SIG-M5 treated with dmso at 0.1 percent for 504 hours (cell line): Measurements from ENCODE around the gene TTC32.
A peak's percentile ranks its signal among the peaks of the same experiment; 100 is the strongest.
"Not testable (repeated sequence)": the region's sequence is repeated elsewhere in the genome, so short reads cannot be mapped to it uniquely, and the experiment has no call there.

Experiments
- DNase-seq: peaks from one replicate; lab custom pipeline; 2025; ENCODE audit not compliant: unreplicated experiment; lab: John Stamatoyannopoulos, UW

Gene TTC32

DNA sequence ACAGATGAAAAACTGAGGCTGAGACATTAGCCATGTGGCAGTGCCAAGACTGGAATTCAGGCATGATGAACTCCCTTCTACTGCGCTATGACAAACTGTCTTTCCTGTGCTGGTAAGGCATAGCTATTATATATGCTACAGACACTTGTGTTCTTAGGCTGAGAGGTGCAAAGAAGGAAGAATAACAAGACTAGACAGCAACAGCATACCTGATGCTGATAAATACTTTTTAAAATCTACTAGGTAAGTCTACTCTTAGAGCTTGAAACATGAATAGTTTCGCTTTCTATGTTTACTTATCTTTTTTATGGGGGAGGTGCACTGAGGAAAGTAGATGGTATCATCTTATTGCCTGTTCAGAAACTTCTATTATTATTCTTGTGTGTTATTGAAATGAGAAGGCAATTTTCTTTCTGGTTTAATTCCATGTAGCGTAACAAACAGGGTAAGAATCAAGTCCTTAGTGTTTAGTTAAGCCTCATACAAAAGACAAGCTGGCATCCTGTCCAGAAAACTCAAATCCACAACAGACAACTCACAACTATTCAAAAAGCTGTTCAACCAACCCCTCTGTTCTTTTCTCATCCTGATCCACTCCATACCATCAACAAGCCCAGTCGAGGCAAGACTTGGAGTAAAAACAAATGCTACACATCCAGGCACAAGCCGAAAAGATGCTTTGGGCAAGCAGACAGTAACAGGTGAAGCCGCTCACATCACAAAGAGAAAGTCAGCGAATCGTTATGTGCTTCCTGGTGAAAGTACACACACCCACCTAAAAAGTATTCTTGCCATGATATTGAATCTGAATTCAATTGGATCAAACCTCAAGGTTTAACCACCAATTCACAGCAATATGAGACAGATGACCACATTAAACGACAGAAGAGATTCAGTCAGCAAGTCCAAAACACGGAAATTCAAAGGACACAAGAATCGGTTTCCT, 1.5 kb downstream of the TTC32 start:
- peak; percentile 12 for DNase-seq

DNA sequence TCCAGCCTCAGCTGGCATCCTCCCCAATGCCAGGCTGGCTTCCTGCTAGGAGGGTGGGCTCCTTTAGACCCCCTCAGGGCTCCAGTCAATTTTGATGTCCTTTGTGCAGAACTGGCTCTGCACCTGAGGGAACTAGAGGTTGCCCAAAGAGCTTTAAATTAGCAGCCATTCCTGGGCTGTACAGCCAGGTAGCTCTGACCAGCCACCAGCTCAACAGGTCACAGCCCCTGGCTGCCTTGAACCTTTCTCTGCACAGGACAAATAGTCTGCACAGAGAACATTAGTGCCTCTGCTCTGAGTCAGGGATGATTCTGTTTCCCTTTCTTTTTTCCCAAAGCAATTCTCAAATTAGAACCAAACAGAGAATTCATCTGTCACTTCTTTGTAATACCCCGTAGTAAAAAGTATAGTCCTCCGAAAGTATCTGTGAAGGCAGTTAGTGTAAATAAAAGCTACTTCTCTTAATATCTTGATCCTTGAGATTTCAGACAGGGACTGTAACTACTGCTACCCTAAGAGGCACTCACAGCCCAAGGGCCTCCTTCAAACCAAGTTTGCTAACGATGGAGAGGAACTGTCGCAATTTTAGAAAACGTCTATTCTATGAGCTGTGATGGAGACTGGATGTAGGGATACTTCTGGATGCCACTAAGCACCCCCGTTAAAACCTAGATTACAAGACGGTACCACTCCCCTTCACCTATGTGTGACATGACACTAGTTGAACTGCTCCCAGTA, 3.0 kb downstream of the TTC32 start:
- DNase-seq: peak; percentile 39

GRCh38 chr2:19897623-19898245, 4.0 kb downstream of the TTC32 start:
- DNase-seq: no peak

DNA sequence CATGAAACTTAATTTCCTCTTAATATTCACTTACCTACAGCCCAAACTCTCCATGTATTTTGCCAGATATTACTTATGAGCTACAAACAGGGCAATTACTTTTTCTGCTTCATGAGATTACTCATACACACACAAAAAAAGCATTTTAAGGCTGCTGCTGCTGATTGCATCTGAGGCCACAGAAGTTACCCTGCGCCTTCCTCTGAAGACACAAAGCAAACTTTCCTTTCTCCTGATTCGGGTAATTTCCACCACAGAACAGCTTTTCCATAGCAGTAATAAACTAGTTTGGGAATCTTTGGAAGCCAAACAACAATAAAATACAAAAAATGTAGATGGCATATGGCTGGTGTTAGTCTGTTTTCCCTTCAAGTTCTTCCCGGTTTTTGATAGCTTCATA, 6.2 kb downstream of the TTC32 start:
- DNase-seq: no peak

GRCh38 chr2:19894134-19894792, 7.5 kb downstream of the TTC32 start:
- no peak for DNase-seq

GRCh38 chr2:19893520-19894133, 8.2 kb downstream of the TTC32 start:
- DNase-seq: no peak

GRCh38 chr2:19891971-19892370, 9.8 kb downstream of the TTC32 start:
- DNase-seq: peak; percentile 67

DNA sequence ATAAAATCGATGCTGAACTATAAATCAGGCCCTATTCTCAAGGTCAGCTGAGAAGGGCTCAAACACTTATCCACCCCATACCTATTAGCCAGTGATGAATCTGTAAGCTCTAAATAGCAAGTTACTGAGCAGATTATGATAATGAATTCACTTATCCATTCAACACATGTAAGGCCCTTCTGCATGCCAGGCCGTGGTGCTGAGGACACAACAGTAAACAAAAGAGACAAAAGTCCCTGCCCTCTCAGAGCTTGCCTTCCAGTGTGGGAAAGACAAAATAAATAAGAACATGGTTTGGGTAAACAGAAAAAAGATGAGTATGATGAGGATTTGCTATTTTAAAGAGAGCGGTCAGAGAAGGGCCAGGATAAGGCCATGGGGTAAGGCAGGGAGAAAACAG, 11.7 kb downstream of the TTC32 start:
- no peak for DNase-seq

DNA sequence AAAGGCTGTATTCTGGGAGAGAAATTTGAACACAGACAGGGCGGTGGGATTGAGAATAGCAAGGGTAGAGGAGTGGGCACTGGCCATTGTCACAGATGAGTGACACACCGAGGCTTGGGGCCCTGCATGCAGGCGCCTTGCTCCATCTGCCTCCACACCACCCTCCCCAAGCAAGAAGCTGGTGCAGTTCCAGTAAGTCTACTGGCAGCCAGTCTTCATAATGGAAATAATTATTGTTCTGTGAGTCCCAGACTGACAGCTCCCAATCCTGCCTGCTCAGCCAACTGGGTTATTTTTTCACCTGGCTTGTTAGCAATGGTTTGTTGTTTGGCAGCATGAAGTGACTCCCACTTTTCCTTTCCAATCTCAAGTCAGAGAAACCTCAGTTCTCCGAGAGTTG, 13.0 kb downstream of the TTC32 start:
- DNase-seq: no peak

- DNase-seq: no peak
Observed at GRCh38 chr2:19887510-19887909, 14.3 kb downstream of the TTC32 start.

- no peak for DNase-seq
Observed at GRCh38 chr2:19886261-19886660, 15.5 kb downstream of the TTC32 start.

GRCh38 chr2:19885791-19886190, 16.0 kb downstream of the TTC32 start:
- no peak for DNase-seq

DNA sequence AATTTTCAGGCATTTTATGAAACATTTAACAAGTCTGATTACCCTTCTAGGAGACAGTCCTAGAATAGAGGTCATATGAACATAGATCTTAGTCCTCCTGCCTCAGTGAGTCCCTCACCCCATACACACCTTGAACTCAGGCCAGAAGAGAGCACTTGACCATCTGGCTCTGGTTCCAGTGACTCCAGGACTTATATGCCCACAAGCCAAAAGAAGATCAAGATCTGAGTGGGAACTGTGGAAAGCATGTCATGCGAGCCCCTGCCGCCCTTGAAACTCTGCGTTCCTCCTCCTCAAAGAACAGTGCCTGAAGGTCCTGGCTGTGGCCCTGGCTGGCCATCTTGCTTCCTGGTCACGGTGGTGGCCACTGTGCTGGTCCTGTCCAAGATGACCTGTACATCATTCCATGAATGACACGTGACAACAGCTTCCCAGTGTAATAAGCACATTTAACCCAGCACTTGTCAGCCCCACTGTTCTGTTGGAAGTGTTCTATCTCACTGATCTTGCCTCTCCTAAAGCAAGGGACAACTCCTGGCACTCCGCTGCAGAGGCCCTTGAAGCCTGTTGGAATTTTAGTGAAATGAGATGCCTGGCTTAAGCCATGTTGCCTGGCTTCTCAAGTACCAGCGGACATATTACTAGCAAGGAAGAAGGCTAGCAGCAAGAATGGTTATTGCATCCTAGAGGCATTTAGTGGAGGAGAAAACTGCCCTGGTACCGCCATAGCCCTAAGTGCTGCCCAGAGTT, 17.6 kb downstream of the TTC32 start:
- no peak for DNase-seq

- DNase-seq: no peak
Observed at GRCh38 chr2:19883486-19883885, 18.3 kb downstream of the TTC32 start.

- no peak for DNase-seq
Observed at GRCh38 chr2:19882286-19882685, 19.5 kb downstream of the TTC32 start.

DNA sequence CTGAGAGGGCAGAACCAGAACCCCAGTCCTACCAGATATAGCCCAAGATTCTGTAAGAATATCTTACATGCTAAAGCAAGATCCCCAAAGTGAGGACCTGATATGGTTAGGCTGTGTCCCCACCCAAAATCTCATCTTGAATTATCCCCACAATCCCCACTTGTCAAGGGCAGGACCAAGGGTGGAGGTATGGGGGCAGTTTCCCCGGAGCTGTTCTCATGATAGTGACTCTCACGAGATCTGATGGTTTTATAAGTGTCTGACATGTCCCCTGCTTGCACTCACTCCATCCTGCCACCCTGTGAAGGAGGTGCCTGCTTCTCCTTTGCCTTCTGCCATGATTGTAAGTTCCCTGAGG, 19.9 kb downstream of the TTC32 start:
- DNase-seq: no peak

GRCh38 chr2:19881221-19881907, 20.4 kb downstream of the TTC32 start:
- no peak for DNase-seq

- DNase-seq: not testable (repeated sequence)
Observed at GRCh38 chr2:19880191-19880590, 21.6 kb downstream of the TTC32 start.

GRCh38 chr2:19879120-19879519, 22.7 kb downstream of the TTC32 start:
- no peak for DNase-seq
